ENCODE results near the gene RNPEP. TPM values are rescaled to one million over a fixed set of nuclear protein-coding genes. Genes with fewer than 3 reads are reported as not detected.

RNPEP gene
- total and polyA plus RNA-seq, 2 of the 13 experiments (the other 11 are each of a cell fraction or from before 2014, with no cell fraction given) = 20.6 to 38.4 TPM

- no peak for TF ChIP-seq NFAT5 (CRISPR knock-in tag; IDR thresholded peaks at IDR 0.05)
- TF ChIP-seq ELK4 (CRISPR knock-in tag; IDR thresholded peaks at IDR 0.05; ENCODE audit: borderline replicate concordance) = no peak
- 0 out of 2 replicates have a peak, but pooled peaks have one; percentile 45 for TF ChIP-seq MAZ (IDR thresholded peaks at IDR 0.05; ENCODE audit: borderline replicate concordance, low read depth, low read length)
- TF ChIP-seq MAZ (CRISPR knock-in tag; IDR thresholded peaks at IDR 0.05; ENCODE audit: low read depth) = peak; percentile 59; the same call in 1 of the 2 replicates
- no peak for TF ChIP-seq SOX6 (IDR thresholded peaks at IDR 0.05)
- peak; percentile 61; the same call in 1 of the 2 replicates for TF ChIP-seq SOX6 (CRISPR knock-in tag; IDR thresholded peaks at IDR 0.05)
- no peak for TF ChIP-seq ZNF253 (CRISPR knock-in tag; IDR thresholded peaks at IDR 0.05; ENCODE audit: borderline replicate concordance)
- TF ChIP-seq AKAP8 (CRISPR knock-in tag; IDR thresholded peaks at IDR 0.05) = no peak
- TF ChIP-seq ZNF672 (CRISPR knock-in tag; IDR thresholded peaks at IDR 0.05) = no peak
- peak; percentile 58 for TF ChIP-seq ZFY (CRISPR knock-in tag; IDR thresholded peaks at IDR 0.05)
- peak; percentile 28 for TF ChIP-seq U2AF1 (optimal IDR thresholded peaks at IDR 0.05; ENCODE audit: low read depth, low read length)
- TF ChIP-seq EED (CRISPR knock-in tag; IDR thresholded peaks at IDR 0.05) = no peak
- no peak for TF ChIP-seq GTF3A (CRISPR knock-in tag; conservative IDR thresholded peaks at IDR 0.05)
- 0 out of 2 replicates have a peak, but pooled peaks have one; percentile 38 for TF ChIP-seq ZNF414 (CRISPR knock-in tag; IDR thresholded peaks at IDR 0.05)
- TF ChIP-seq ZNF773 (CRISPR knock-in tag; IDR thresholded peaks at IDR 0.05; ENCODE audit: borderline replicate concordance) = no peak
- peak; percentile 29; the same call in 1 of the 2 replicates for TF ChIP-seq ZNF609 (CRISPR knock-in tag; IDR thresholded peaks at IDR 0.05; ENCODE audit: borderline replicate concordance)
These were observed 27.9 kb downstream of the RNPEP start, which contains the start of gene ELF3 (continued) for GRCh38 chr1:202010180-202011015.

Data from HepG2 (cell line).